ENCODE data around the gene ARHGAP22.

ARHGAP22 gene

DNA sequence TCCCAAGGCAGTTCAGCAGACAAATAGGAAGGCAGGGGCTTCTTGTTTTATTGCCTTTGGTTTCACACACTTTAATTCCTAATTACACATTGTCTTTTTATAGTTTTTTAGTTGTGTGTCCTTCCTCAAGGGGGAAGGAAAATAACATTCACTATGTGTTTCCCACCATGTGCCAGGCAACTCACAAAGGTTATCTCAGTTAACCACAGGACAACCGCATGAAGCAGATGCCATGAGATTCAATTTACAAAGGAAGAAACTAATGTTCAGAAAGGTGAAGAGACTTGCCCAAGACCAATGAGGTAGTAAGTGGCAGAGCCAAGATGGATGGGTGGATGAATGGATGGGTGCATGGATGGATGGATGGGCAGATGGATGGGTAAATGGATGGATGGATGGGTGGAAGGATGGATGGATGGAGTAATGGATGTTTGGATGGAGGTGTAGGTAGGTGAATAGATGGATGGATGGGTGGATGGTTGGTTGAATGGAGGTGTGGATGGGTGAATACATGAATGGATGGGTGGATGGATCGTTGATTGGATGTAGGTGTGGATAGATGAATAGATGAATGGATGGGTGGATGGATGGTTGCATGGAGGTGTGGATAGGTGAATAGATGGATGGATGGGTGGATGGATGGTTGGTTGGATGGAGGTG, 77.9 kb downstream of the ARHGAP22 start:
- no peak for DNase-seq

DNA sequence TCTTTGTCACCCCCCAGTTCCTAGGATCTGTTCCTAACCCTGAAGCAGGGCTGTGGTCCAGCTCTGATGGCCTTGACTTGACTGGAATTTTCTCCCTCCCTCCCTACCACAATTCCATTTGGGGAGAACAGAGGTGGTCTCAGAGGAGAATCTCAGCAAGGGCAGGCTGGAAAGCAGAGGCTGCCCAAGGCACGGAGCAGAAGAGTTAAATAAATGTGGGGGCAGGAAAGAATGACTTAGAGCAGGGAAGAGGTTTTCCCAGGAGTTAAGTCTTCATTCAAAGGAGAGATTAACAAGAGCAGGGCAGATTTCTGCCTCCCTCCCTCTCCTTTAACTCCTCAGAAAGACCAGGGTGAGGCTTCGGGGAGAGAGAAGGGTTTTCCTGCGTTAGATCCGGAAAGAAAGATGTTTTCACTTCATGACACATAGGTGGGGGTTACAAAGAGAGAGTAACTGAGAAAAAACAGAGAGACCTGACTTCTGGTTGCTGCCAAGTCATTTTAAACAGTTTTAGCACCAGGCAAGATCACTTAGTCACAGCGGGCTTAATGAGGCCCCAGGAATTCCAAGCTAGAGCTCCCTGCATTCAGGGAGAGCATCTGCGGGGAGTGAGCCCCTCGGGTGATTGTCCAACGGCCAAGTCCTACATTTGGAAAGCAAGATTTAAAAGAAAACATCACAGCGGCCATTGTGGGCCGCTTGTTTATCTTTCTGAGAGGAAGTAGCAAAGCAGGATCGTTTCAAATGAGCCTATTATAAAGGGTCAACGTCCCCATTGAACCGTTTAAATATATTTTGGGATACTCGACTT, 78.7 kb downstream of the ARHGAP22 start:
- no peak for DNase-seq

DNA sequence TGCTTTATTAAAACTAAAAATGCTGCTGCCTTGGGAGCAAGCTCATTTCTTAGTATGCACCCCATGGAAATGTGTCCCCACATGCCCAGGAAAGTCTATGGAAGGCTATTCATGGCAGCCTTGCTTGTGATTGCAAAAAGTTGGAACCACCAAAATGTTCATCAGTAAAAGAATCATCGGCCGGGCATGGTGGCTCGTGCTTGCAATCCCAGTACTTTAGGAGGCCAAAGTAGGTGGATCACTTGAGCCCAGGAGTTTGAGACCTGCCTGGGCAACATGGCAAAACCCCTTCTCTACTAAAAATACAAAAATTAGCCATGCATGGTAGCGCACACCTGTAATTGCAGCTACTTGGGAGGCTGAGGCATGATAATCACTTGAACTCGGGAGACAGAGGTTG, 79.8 kb downstream of the ARHGAP22 start:
- no peak for DNase-seq

DNA sequence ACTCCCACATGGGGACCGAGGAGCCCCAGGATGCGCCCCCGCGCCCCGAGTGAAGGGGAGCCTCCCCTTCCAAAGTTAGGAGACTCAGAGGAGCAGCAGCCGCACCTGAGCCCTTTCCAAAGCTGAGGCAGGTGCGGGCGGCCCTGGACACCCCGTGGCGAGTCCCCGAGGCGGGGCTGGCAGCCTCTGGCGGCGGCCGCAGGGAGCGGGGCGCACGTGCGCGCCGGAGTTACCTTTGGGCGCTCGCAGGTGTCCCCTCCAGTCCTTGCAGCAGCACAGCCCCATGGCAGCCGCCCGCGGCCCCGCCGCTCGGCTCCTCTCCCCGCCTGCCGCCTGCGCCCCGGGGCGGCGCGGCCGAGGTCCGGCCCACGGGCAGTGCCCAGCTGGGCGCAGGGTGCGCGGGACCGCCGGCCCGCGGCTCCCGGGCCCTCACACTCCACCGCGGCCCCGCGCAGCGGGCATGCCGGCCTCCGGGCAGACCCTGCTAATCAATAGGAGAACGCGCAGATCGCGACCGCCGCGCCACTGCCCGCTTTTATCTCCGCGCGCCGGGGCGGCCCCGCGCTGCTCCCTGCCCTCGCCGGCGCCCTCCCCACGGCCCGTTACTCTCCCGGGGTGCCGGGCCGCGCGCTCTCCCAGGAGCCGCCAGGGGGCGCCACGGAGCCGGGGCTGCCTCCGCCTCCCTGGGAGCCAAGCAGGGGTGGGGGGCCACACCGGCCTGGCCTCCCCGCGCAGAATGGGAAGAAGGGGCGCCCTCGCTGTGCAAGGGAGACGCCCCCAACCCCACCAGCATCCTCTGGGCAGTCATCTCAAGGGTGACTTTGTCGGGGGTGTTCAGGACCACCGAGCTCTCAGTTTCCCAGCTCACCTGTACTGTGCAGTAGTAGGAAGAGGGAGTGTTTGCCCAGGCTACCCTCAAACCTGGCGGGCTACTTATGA, 80.8 kb downstream of the ARHGAP22 start:
- no peak for DNase-seq

DNA sequence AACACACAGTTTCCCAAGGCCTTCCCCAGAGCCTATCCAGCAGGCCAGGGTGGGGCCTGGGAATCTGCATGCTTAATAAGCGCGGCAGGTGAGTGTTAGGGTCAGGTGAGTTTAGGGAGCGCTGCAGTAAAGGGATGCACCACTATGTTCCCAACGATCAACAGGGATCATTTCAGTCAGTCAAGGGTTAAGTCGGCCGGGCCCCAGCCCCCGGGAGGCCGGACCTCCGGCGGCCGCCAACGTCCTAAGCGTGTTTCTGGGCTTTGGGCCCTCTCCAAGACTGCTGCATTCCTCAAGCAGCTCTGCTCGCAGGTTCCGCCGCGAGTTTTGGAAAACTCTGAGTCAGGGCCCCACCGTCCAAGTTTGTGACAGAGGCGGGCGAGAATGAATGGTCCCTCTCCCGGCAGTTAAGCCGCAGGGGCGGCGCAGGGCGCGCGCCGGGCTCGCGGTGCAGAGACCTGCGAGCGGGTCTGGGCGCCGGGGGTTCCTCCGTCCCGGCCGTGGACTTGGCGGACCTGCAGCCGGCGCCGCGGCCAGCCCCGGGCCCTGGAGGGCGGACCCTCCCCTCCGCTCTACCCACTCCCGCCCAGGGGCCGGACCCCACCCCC, 81.6 kb downstream of the ARHGAP22 start:
- DNase-seq: no peak

DNA sequence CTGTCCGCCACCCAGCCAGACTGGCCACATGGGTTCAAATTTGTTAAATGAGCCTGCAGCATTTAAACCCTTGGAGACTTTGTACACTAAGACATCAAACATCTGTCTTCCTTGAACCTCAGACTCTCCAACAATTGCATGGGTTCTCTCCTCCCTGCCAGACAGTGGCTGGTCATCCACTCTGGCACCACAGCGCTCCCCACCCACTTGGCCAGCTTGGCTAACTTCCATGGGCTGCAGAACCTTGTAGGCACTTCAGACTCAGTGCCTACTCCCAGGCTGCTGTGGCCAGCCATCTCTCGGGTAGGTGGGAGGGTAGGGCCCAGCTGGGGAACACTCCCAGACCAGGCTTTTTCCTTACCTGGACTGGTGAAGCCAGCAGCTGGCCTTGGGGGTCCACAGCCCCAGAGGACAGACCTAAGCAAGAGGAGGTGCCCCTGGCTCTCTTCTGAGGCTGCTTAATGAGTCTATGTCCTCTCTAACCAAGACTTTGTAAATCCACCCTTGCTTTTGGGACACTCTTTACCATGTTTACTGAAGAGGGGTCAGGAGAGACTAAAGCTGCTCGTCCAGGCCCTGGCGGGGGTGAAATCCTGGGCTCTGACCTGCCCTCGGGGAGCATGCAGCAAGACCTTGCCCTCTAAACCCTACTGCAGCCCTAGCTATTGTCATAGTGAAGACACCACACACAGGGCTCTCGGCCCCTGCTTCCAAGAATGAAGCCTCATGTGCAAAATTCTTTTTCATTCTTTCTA, 82.7 kb downstream of the ARHGAP22 start:
- DNase-seq: no peak

DNA sequence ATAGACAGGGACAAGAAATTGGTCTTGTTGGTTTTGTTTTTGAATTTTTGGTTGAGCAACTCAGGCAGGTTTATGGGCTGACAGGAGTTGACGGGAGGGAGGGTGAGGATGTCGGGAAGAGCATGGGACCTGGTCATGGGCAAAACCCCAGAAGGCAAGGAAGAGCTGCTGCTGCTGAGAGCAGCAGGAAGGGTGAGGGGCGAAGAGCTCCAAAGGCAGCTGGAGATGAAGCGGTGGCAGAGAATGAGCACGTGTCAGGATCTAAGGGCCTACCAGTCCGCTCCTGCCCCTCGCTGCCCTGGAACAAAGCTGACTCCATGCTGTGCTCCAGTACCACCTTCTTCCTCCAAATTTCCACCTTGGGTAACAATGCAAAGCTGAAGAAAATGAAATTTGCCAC, 84.3 kb downstream of the ARHGAP22 start:
- DNase-seq: no peak

DNA sequence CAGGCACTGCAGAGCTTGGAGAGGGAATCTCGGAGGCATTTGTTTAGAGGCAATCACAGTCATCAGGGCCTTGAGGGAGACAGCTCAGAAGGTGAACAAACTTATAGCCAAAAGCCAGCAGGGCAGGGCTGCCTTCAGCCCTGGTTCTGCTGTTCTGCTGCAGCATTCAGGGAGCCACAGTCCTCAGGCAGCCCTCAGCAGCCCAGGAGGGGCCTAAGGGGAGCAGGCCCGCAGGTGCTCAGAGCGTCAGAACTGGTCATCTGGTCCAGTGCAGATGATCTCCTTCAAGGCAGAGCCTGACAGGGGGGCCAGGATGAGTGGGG, 84.7 kb downstream of the ARHGAP22 start:
- no peak for DNase-seq

DNA sequence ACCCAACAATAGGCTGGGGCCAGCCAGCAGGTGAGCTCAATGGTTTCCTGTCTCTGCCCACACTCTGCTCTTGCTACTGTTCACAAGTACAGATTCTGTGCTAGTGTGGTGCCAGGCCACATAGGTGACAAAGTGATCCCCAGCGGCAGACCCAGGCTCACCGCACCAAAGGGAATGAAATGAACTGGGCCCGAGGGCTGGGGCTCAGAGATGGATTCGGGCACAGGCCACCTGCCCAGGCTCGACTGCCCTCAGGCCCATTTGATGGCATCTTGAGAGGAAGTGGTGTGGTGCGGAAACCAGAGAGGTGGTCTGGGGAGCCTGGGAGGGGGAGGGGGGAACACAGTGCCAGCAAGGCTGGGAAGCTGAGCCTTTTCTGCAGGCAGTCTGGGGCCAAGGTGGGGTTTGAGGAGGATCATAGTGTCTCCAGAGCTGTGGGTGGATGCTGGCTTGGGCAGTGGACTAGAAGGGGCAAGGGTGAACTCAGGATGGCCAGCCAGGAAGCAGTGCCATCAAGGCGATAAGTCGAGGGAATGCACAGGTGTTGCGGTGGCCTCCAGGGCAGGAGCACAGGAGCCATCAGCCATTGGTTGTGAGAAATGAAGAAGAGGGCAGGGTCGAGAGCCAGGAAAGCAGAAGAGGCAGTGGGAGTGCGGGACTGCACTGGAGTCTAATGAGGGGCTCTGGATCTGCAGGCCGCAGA, 85.2 kb downstream of the ARHGAP22 start:
- no peak for DNase-seq

DNA sequence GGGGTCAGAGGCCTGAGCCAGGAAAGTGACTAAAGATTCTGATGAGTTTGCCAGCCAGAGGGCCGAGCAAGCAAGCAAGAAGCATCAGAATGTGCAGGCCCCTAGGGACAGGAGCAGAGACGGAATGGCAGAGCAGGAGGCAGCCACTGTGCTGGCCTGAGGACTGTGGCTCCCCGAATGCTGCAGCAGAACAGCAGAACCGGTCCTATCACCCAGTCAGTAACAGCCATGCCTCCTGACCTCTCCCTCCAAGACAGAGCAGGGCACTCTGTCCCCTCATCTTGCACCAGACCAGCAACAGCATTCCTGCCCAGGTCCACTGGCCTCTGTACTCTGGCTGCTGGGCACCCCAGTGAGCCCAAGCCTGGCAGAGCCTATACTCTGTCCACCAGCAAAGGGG, 85.9 kb downstream of the ARHGAP22 start:
- no peak for DNase-seq

DNA sequence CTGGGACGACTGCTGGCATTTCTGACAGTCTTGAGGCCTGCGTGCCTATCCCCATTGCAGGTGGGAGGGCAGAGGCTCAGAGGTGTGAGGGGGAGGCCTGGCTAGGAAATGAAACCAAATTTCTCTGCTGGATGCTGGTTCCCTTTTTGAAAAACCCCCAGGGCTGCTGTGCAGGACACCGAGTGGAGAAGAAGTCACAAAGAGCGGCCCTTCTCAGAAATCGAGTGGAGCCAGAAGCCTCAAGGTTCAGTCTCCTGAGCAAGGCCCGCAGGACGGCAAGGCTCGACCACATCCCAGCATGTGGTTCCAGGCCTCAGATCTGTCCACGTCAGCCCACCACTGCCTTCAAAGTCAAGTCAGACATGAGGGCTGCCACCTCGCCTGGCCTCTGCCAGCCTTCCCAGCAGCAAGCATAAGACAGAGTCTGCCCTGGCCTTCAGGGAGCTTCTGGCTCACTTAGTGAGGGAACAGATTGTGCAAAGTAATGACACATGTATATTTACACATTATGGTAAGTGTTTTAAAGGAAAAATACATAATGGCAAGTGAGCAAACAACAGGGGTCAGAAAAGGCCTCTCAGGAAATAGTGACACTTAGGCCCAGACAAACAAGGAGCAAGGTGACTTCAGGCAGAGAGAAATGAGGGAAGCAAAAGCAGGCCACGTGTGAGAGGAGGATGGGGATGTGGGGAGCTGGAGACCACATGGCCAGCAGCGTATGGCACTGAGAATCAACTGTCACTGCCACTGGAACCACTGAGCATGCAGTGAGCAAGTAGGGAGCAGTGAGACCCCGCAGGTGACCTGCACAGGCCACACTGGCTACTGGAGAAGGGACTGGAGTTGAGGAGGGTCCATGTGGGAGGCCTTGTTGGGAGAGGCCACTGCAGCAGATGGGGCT, 86.7 kb downstream of the ARHGAP22 start:
- DNase-seq: no peak

DNA sequence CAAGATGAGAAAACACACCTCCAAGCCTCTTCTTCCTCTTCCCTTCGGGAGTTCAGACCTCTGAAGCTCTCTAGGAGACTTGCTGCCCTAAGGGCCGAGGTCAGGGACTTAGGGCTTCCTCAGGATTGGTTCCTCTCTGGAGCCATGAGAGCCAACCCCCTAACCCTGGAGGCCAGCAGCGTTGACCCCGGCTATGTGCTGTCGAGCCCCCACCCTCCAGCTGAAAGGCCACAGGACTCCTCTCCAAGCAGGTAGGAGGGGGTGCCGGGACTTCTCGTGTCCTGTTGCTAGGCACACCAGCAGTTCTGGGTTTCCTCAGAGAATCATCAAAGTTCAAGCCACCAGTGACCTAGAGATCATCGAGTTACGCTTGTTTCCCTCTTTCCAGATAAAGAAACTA, 87.4 kb downstream of the ARHGAP22 start:
- no peak for DNase-seq

DNA sequence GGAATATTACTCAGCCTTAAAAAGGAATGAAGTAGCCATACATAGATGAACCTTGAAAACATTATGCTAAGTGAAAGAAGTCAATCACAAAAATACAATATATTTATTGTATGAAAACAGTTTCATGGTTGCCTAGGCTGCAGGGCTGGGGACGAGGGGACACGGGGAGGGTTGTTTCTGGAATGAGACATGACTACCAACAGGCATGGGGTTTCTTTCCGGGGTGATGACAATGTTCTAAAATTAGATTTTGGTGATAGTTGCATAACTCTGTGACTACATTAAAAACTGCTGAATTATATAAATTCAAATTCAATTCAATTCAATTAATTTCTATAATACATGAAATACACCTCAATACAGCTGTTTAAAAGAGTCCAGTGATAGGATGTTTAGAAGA, 88.0 kb downstream of the ARHGAP22 start:
- DNase-seq: no peak

DNA sequence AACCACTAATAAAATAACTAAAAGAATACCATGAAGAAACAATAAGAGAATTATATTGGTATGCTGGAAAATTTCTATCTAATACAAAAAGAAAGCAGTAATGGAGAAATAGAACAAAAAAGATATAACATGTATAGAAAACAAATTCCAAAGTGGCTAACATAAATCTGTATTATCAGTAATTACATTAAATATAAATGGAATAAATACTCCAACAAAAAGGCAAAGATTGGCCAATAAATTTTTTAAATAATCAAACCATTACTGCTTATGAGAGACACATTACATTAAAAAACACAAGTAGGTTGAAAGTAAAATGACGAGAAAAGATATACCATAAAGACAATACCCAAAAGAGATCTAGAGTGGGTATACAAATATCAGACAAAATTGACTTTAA, 90.0 kb downstream of the ARHGAP22 start:
- DNase-seq: no peak

DNA sequence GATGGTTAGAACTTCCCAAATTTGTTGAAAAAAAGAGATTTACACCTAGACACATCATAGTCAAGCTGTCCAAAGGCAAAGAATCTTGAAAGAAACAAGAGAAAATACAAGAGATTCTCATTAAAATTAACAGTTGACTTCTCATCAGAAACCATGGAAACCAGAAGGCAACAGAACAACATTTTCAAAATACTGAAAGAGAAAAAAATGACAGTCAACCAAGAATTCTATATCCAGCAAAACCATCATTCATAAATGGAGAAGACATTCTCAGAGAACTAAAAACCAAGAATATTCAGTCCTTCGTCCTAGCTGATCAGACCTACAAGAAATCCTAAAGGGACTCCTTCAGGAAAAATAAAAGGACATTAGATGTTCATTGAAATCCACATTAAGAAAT, 90.6 kb downstream of the ARHGAP22 start:
- DNase-seq: no peak

DNA sequence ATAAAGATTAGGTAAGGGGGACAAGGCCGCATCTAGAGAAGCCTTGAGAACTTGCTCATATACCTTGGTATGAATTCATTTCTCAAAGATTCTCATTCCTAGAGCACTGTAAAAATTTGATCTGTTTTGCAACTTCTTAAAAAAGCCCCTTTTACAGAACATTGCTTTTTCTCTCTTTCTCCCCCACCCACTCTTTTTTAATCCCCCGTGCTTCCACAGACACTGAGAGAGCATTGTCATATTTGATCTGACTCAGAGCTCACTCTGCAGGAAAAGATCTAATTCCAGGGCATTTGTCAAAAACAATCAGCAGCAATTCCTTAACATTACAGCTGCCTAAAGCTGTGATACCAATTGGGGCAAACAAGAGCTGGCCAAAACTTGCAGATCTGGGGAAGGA, 92.0 kb downstream of the ARHGAP22 start:
- no peak for DNase-seq

DNA sequence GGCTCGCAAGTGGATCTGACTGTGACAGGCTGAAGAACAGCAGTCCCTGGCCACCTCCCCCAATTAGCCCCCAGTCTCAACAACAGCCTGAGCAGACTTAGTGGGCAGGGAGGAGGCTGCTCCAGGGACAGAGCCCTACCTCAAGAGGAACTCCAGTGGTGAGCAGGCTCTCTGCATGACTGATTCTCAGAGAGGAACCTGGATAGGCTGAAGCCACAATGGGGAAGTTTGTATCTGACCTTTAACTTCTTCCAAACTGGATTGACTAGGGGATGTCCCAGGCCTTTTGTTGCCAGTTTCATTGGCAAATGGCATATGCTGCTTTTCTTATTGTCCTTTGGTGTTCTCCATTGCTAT, 93.0 kb downstream of the ARHGAP22 start:
- DNase-seq: no peak

DNA sequence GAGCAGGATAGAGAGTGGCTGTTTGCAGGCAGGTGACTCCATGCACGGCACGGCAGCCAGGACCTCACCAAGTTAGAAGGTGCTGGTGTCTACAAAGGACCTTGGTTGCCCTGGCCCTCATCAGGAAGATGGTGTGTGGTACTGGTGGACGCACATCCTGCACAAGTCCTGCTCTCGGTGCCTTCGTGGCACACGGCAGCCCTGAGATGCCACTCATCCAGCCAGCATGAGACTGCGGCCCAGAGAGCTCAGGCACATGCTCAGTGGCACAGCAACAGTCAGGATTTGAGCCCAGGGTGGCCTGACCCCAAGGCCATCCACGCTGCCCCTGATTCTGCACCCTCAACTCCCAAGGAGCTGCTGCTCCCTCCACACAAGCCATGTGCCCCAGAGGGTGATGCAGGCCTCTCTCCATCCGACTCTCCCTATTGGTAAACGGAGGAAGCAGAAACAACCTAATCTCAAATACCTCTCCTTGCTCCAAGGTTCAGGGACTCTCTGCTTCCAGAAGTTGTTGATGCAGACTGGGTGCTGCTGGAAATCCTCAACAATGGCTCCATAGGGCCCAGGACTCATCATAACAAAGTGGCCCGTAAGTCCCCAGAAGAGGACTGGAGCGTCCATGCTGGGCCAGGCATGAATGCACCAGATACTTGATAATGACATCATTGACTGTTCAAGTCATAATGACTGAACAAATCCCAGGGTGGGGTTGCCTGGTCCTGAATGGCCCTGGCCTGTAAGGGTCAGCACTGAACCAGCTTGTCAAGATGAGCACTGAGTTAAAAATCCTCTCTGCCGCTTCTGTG, 93.6 kb downstream of the ARHGAP22 start:
- no peak for DNase-seq

DNA sequence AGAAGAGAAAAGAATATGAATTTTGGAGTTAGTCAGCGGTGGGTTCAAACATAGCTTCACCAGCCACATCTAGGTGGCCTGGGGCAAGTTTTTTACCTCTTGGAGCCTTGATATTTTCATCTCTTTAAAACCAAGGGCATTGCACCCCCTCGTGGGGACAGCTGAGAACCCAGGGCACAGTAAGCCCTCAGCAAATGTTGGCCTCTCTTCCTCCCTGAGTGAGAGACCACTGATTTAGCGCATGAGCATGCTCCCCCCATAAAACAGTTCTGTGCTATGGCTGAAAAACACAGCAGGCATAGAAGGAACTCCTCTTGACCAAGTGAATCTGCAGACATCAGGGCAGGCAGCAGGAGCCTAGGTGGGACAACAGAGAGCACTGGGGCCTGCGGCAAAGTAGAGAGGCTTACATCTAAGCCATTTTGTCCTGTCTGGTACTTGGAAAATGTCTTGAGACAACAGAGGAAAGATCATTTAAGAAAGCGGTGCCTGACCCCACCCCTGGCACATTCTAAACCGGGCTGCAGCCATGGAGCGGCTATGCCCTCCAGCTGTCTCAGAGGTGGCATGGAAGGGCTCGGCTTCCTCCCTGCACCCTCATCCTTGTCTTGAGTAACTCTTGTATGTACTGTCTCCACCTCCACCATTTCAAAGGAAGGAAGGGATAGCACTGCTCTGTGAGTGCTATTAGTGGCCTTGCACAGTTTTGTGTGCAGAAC, 94.7 kb downstream of the ARHGAP22 start:
- no peak for DNase-seq
